ENCODE measurements around the gene MLXIP. TPM values are rescaled to one million over a fixed set of nuclear protein-coding genes. Genes with fewer than 3 reads are reported as not detected.
"Not testable (repeated sequence)": the region's sequence is repeated elsewhere in the genome, so short reads cannot be mapped to it uniquely, and the experiment has no call there.

Gene MLXIP
- total and polyA plus RNA-seq, 2 experiments from 2014 or later: 8.2 to 11.0 TPM

DNA sequence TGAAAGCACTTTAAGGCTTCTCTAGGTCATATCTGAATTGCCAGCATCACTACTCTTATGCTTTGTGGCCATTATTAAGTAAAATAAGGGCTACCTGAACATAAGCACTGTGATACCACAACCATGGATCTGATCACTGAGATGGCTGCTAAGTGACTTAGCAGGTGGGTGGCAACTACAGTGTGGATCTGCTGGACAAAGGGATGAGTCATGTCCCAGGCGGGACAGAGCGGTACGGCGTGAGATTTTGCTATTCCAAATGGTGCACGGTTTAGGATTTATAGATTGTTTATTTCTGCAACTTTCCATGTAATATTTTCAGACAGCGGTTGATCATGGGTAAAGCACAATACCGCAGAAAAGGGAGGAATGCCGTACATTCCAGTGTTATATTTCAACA, 39.4 kb downstream of the MLXIP start:
- Histone ChIP-seq H3K36me3 (no peaks in the 10 kb centered on the region), H3K4me3 (no peak overlapping the region), H3K4me1 (ENCODE audit: low read depth) (no peaks in the 10 kb centered on the region), H3K27ac (no peak overlapping the region), H3K27me3 (no peaks in the 10 kb centered on the region), H3K9me3 (ENCODE audit: low read depth) (no peaks in the 10 kb centered on the region)
- no peak for TF ChIP-seq CTCF (IDR thresholded peaks at IDR 0.05; ENCODE audit: low read depth, low read length)
- no peak for DNase-seq (ENCODE audit: low read depth in 1 of 2, low spot score in 1 of 2)

DNA sequence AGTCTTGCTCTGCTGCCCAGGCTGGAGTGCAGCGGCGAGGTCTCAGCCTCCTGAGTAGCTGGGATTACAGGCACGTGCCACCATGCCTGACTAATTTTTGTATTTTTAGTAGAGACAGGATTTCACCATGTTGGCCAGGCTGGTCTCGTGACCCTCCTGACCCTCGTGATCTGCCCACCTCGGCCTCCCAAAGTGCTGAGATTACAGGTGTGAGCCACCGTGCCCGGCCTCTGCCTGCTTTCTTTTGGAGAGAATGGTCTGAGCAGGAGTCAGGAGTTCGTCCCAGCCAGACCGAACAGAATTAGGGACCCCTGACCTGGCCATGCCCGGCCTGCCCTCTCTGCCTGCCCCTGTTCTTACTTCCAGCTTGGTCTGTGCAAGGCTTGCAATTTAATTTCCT, 42.8 kb downstream of the MLXIP start:
- H3K9me3 ChIP-seq (ENCODE audit: low read depth); H3K36me3 ChIP-seq; H3K27ac ChIP-seq; H3K4me3 ChIP-seq; H3K4me1 ChIP-seq (ENCODE audit: low read depth); DNase-seq (ENCODE audit: low read depth in 1 of 2, low spot score in 1 of 2); H3K27me3 ChIP-seq: not testable (repeated sequence)

DNA sequence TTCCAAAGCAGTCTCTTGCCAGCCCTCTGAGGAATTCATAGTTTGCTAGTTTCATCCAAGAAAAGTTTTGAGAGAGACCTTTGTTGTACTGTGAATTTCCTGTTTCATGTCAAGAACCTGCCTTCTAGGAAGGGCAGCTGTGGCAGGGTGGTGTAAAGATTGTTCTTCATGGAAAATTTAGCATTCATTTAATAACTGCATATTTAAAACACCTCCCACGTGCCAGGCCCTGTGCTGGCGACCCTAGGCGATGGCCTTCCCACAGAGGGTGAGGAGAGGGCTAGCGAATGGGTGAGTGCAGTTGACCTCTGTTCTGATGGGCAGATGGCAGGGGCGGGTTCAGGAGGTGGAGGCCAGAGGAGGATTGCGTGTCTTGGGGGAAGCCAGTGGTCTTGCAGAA, 43.2 kb downstream of the MLXIP start:
- Histone ChIP-seq H3K4me3 (no peak overlapping the region), H3K27ac (no peak overlapping the region), H3K9me3 (ENCODE audit: low read depth) (no peaks in the 10 kb centered on the region), H3K36me3 (no peaks in the 10 kb centered on the region), H3K27me3 (no peaks in the 10 kb centered on the region), H3K4me1 (ENCODE audit: low read depth) (no peaks in the 10 kb centered on the region)
- no peak for DNase-seq (ENCODE audit: low read depth in 1 of 2, low spot score in 1 of 2)
- TF ChIP-seq CTCF (IDR thresholded peaks at IDR 0.05; ENCODE audit: low read depth, low read length): no peak

DNA sequence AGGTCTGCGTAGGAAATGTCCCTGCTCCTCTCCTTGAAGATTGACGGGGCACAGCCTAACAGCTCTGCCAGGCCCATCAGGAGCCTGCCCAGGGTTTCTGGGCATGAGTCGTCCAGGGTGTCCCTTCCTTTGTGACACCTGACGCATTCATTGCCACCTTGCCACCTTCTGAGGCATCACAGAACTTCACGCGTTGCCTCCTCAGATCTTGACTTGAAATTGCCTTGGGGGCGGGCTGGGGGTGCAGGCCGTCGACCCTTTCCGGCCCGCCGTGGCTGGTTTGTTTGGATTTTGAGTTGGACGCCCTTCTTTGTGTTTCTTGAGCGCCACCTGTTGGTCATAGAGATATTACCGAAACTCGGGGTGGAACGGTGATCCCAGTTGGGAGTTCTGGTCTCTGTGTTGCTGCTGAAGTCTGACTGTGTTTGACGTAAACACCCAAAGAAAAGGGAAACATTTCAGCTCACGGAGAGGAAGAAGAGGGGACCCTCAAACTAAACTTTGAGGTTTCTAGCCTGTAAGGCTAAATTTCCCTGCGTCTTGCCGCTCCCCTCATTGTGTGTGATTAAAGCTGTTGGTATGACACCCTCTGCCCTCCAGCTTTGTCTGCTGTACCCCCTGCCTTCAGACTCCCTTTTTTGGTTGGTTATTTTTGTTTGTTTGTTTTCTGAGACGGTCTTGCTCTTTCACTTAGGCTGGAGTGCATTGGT, 44.6 kb downstream of the MLXIP start:
- peak; percentile 75 to 78 for DNase-seq (ENCODE audit: low read depth in 1 of 2, low spot score in 1 of 2)
- peak; percentile 68 for TF ChIP-seq CTCF (IDR thresholded peaks at IDR 0.05; ENCODE audit: low read depth, low read length)
- Histone ChIP-seq H3K4me1 (ENCODE audit: low read depth) (no peaks in the 10 kb centered on the region), H3K4me3 (no peak overlapping the region), H3K27me3 (no peaks in the 10 kb centered on the region), H3K36me3 (no peaks in the 10 kb centered on the region), H3K27ac (no peak overlapping the region), H3K9me3 (ENCODE audit: low read depth) (no peaks in the 10 kb centered on the region)

- DNase-seq (ENCODE audit: low read depth in 1 of 2, low spot score in 1 of 2): no peak
- H3K36me3 ChIP-seq: no peaks in the 10 kb centered on the region
- H3K9me3 ChIP-seq (ENCODE audit: low read depth): no peaks in the 10 kb centered on the region
- no peak overlapping the region for H3K27ac ChIP-seq
- no peaks in the 10 kb centered on the region for H3K4me1 ChIP-seq (ENCODE audit: low read depth)
- no peak for TF ChIP-seq CTCF (IDR thresholded peaks at IDR 0.05; ENCODE audit: low read depth, low read length)
- H3K4me3 ChIP-seq: no peak overlapping the region
- H3K27me3 ChIP-seq: no peaks in the 10 kb centered on the region
Observed at GRCh38 chr12:122123761-122124145, 45.2 kb downstream of the MLXIP start.

DNA sequence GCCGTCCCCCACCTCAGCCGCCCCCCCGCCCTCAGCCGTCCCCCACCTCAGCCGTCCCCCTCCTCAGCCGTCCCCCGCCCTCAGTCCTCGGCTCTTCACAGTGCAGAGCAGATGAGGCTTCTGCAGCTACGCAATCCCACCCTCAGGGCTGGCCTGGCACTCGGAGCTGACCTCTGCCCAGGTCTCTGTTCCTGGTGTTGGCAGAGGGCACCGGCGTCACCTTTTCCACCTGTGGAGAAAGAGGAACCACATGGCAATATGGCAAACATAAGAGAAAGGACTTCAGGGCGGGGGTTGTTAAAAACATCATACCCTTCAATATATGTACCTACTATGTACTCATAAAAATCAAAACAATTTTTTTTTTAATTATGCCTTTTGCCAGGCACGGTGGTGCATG, 45.8 kb downstream of the MLXIP start:
- DNase-seq (ENCODE audit: low read depth in 1 of 2, low spot score in 1 of 2): no peak
- no peaks in the 10 kb centered on the region for H3K9me3 ChIP-seq (ENCODE audit: low read depth)
- no peaks in the 10 kb centered on the region for H3K27me3 ChIP-seq
- no peak overlapping the region for H3K27ac ChIP-seq
- TF ChIP-seq CTCF (IDR thresholded peaks at IDR 0.05; ENCODE audit: low read depth, low read length): no peak
- H3K4me1 ChIP-seq (ENCODE audit: low read depth): no peaks in the 10 kb centered on the region
- H3K4me3 ChIP-seq: no peak overlapping the region
- peaks cover under 1% of the 10 kb centered on the region for H3K36me3 ChIP-seq
